Memory B cell (primary cell): Measurements from ENCODE around the gene MICAL3.

Source experiments
- ATAC-seq: fragments of 150-1000 bp; cut with Tn5 transposase; 2 replicates; pipeline ENCODE4 v1.10.0; 2021; ENCODE audit warnings: low read depth, mild to moderate bottlenecking, moderate library complexity
- DNase-seq, 2 donors: peaks; one replicate each; pipeline ENCODE4 v3.0.0; 2022; ENCODE audit warnings: low spot score in 2 of 2
- H3K27ac Mint-ChIP-seq: one replicate; pipeline ENCODE4 v1.8.0; 2022; ENCODE audit warnings: mild to moderate bottlenecking, moderate library complexity, mixed read lengths
- H3K27me3 Mint-ChIP-seq: one replicate; pipeline ENCODE4 v1.8.0; 2022; ENCODE audit warnings: mixed read lengths
- H3K36me3 Mint-ChIP-seq: one replicate; pipeline ENCODE4 v1.8.0; 2022; ENCODE audit warnings: mild to moderate bottlenecking, mixed read lengths
- H3K4me1 Mint-ChIP-seq: one replicate; pipeline ENCODE4 v1.8.0; 2022; ENCODE audit warnings: mixed read lengths
- H3K4me3 Mint-ChIP-seq: one replicate; pipeline ENCODE4 v1.8.0; 2022; ENCODE audit warnings: mild to moderate bottlenecking, moderate library complexity, mixed read lengths
- H3K9me3 Mint-ChIP-seq: one replicate; pipeline ENCODE4 v1.8.0; 2022; ENCODE audit warnings: mixed read lengths

MICAL3 gene

GRCh38 chr22:17906978-17907747 is 117.2 kb downstream of the MICAL3 start:
- Mint-ChIP-seq H3K4me1 (peaks cover 35% of the 10 kb centered on the region), H3K27me3 (no peaks in the 10 kb centered on the region), H3K27ac (peak overlapping the region; percentile 45), H3K9me3 (no peaks in the 10 kb centered on the region), H3K36me3 (peaks cover 28% of the 10 kb centered on the region), H3K4me3 (no peak overlapping the region)
- no peak for DNase-seq
- no peak for ATAC-seq

GRCh38 chr22:17905445-17905844 is 118.9 kb downstream of the MICAL3 start:
- DNase-seq (no peak), ATAC-seq (no peak)
- H3K4me3 Mint-ChIP-seq: no peak overlapping the region
- no peak overlapping the region for H3K27ac Mint-ChIP-seq
- H3K4me1 Mint-ChIP-seq: peaks cover 23% of the 10 kb centered on the region
- H3K9me3 Mint-ChIP-seq: no peaks in the 10 kb centered on the region
- peaks cover 34% of the 10 kb centered on the region for H3K36me3 Mint-ChIP-seq
- H3K27me3 Mint-ChIP-seq: no peaks in the 10 kb centered on the region

- no peaks in the 10 kb centered on the region for H3K9me3 Mint-ChIP-seq
- DNase-seq (no peak), ATAC-seq (no peak)
- peaks cover 42% of the 10 kb centered on the region for H3K36me3 Mint-ChIP-seq
- no peak overlapping the region for H3K4me3 Mint-ChIP-seq
- no peaks in the 10 kb centered on the region for H3K27me3 Mint-ChIP-seq
- H3K27ac Mint-ChIP-seq: no peak overlapping the region
- peaks cover 23% of the 10 kb centered on the region for H3K4me1 Mint-ChIP-seq
These were observed 120.6 kb downstream of the MICAL3 start for GRCh38 chr22:17903564-17904295.

GRCh38 chr22:17902960-17903359 is 121.4 kb downstream of the MICAL3 start:
- peak overlapping the region; percentile 18 for H3K27ac Mint-ChIP-seq
- H3K9me3 Mint-ChIP-seq: no peaks in the 10 kb centered on the region
- peaks cover 42% of the 10 kb centered on the region for H3K36me3 Mint-ChIP-seq

GRCh38 chr22:17898375-17898774 is 126.0 kb downstream of the MICAL3 start:
- H3K27me3 Mint-ChIP-seq: no peaks in the 10 kb centered on the region
- peaks cover 8% of the 10 kb centered on the region for H3K4me1 Mint-ChIP-seq
- peak overlapping the region; percentile 81 for H3K27ac Mint-ChIP-seq
- H3K36me3 Mint-ChIP-seq: peaks cover 38% of the 10 kb centered on the region
- no peaks in the 10 kb centered on the region for H3K9me3 Mint-ChIP-seq
- ATAC-seq (no peak), DNase-seq (no peak)
- no peak overlapping the region for H3K4me3 Mint-ChIP-seq

More at GRCh38 chr22:17902960-17903359, 121.4 kb downstream of the MICAL3 start:
- Mint-ChIP-seq H3K4me3 (no peak overlapping the region), H3K27me3 (no peaks in the 10 kb centered on the region), H3K4me1 (peaks cover 21% of the 10 kb centered on the region)
- DNase-seq (no peak), ATAC-seq (no peak)

- H3K4me1 Mint-ChIP-seq: peaks cover 8% of the 10 kb centered on the region
- peaks cover 40% of the 10 kb centered on the region for H3K36me3 Mint-ChIP-seq
- ATAC-seq (no peak), DNase-seq (no peak)
- H3K9me3 Mint-ChIP-seq: no peaks in the 10 kb centered on the region
- H3K27ac Mint-ChIP-seq: peak overlapping the region; percentile 83
- H3K4me3 Mint-ChIP-seq: no peak overlapping the region
- no peaks in the 10 kb centered on the region for H3K27me3 Mint-ChIP-seq
These were observed 126.5 kb downstream of the MICAL3 start for GRCh38 chr22:17897858-17898257.

GRCh38 chr22:17897426-17897825 is 126.9 kb downstream of the MICAL3 start:
- H3K27ac Mint-ChIP-seq: peak overlapping the region; percentile 83
- no peaks in the 10 kb centered on the region for H3K27me3 Mint-ChIP-seq
- H3K4me1 Mint-ChIP-seq: peaks cover 7% of the 10 kb centered on the region
- no peaks in the 10 kb centered on the region for H3K9me3 Mint-ChIP-seq
- H3K4me3 Mint-ChIP-seq: no peak overlapping the region
- H3K36me3 Mint-ChIP-seq: peaks cover 38% of the 10 kb centered on the region
- ATAC-seq (no peak), DNase-seq (no peak)

- peaks cover 6% of the 10 kb centered on the region for H3K4me1 Mint-ChIP-seq
- DNase-seq (no peak), ATAC-seq (no peak)
- H3K4me3 Mint-ChIP-seq: no peak overlapping the region
- peak overlapping the region; percentile 72 for H3K27ac Mint-ChIP-seq
- H3K9me3 Mint-ChIP-seq: no peaks in the 10 kb centered on the region
- H3K27me3 Mint-ChIP-seq: no peaks in the 10 kb centered on the region
- H3K36me3 Mint-ChIP-seq: peaks cover 36% of the 10 kb centered on the region
These were observed 127.8 kb downstream of the MICAL3 start for GRCh38 chr22:17896586-17896985.

GRCh38 chr22:17893900-17894535 is 130.3 kb downstream of the MICAL3 start:
- ATAC-seq (no peak), DNase-seq (no peak)
- H3K4me1 Mint-ChIP-seq: peaks cover 3% of the 10 kb centered on the region
- H3K27me3 Mint-ChIP-seq: no peaks in the 10 kb centered on the region
- H3K4me3 Mint-ChIP-seq: no peak overlapping the region
- H3K9me3 Mint-ChIP-seq: no peaks in the 10 kb centered on the region
- peaks cover 37% of the 10 kb centered on the region for H3K36me3 Mint-ChIP-seq
- peak overlapping the region; percentile 11 for H3K27ac Mint-ChIP-seq

GRCh38 chr22:17892376-17892775 is 132.0 kb downstream of the MICAL3 start:
- Mint-ChIP-seq H3K9me3 (no peaks in the 10 kb centered on the region), H3K27me3 (no peaks in the 10 kb centered on the region), H3K4me1 (no peaks in the 10 kb centered on the region), H3K27ac (no peak overlapping the region), H3K36me3 (peaks cover 43% of the 10 kb centered on the region), H3K4me3 (no peak overlapping the region)
- ATAC-seq: no peak
- DNase-seq: no peak

- Mint-ChIP-seq H3K4me3 (no peak overlapping the region), H3K27me3 (no peaks in the 10 kb centered on the region), H3K4me1 (no peaks in the 10 kb centered on the region), H3K27ac (peak overlapping the region; percentile 31), H3K9me3 (no peaks in the 10 kb centered on the region), H3K36me3 (peaks cover 44% of the 10 kb centered on the region)
- ATAC-seq: no peak
- DNase-seq: no peak
These were observed 132.7 kb downstream of the MICAL3 start for GRCh38 chr22:17891481-17892167.

- Mint-ChIP-seq H3K27ac (peak overlapping the region; percentile 80), H3K27me3 (no peaks in the 10 kb centered on the region), H3K4me1 (no peaks in the 10 kb centered on the region), H3K36me3 (peaks cover 44% of the 10 kb centered on the region), H3K9me3 (no peaks in the 10 kb centered on the region), H3K4me3 (no peak overlapping the region)
- DNase-seq (no peak), ATAC-seq (no peak)
These were observed 133.5 kb downstream of the MICAL3 start for GRCh38 chr22:17890892-17891291.

- no peak overlapping the region for H3K4me3 Mint-ChIP-seq
- no peaks in the 10 kb centered on the region for H3K4me1 Mint-ChIP-seq
- no peaks in the 10 kb centered on the region for H3K9me3 Mint-ChIP-seq
- ATAC-seq (no peak), DNase-seq (no peak)
- H3K36me3 Mint-ChIP-seq: peaks cover 47% of the 10 kb centered on the region
- H3K27ac Mint-ChIP-seq: peak overlapping the region; percentile 80
- no peaks in the 10 kb centered on the region for H3K27me3 Mint-ChIP-seq
These were observed 134.1 kb downstream of the MICAL3 start for GRCh38 chr22:17890245-17890671.

- Mint-ChIP-seq H3K27ac (no peak overlapping the region), H3K4me3 (no peak overlapping the region), H3K27me3 (no peaks in the 10 kb centered on the region), H3K9me3 (no peaks in the 10 kb centered on the region), H3K36me3 (peaks cover 50% of the 10 kb centered on the region), H3K4me1 (no peaks in the 10 kb centered on the region)
- ATAC-seq: peak; percentile 48
- no peak for DNase-seq
These were observed 135.5 kb downstream of the MICAL3 start for GRCh38 chr22:17888855-17889254.
